Measurements from ENCODE around the gene XPNPEP3.

DNA sequence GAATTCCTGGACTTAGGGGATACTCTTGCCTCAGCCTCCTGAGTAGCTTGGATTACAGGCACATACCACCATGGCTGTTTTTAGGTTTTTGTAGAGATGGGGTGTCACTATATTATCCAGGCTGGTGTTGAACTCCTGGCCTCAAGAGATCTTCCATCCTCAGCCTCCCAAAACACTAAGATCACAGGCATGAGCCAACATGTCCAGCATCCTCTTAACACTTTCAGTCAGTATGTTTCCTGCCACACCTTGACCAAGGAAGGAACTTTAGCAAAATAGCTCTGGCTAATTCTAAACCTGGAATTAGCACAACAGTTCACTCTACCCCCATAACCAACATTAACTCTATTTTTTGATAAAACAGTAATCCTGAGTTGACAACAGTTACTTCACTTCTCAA lies 32.2 kb downstream of the XPNPEP3 start:
- TF ChIP-seq SUZ12 (IDR thresholded peaks at IDR 0.05; ENCODE audit: extremely low read depth, insufficient read depth, insufficient read length) (no peak), ZNF274 (IDR thresholded peaks at IDR 0.05; ENCODE audit: low read depth, low read length) (no peak)

Measured in NT2/D1 (cell line).